Measurements from ENCODE around the gene PDPK1.
"Not testable (repeated sequence)": the region's sequence is repeated elsewhere in the genome, so short reads cannot be mapped to it uniquely, and the experiment has no call there.

Gene PDPK1

GRCh38 chr16:2610781-2611498, 73.1 kb downstream of the PDPK1 start:
- no peak overlapping the region for H3K4me3 ChIP-seq (ENCODE audit: low read depth, low read length)

GRCh38 chr16:2611499-2611862, 73.7 kb downstream of the PDPK1 start:
- H3K4me3 ChIP-seq (ENCODE audit: low read depth, low read length) = no peak overlapping the region

- H3K4me3 ChIP-seq (ENCODE audit: low read depth, low read length) = not testable (repeated sequence)
Observed at GRCh38 chr16:2611877-2612276, 74.1 kb downstream of the PDPK1 start.

- not testable (repeated sequence) for H3K4me3 ChIP-seq (ENCODE audit: low read depth, low read length)
Observed at GRCh38 chr16:2613251-2613650, 75.4 kb downstream of the PDPK1 start.

- no peak overlapping the region for H3K4me3 ChIP-seq (ENCODE audit: low read depth, low read length)
Observed at GRCh38 chr16:2614761-2615191, 77.0 kb downstream of the PDPK1 start.

GRCh38 chr16:2618964-2619363, 81.1 kb downstream of the PDPK1 start:
- not testable (repeated sequence) for H3K4me3 ChIP-seq (ENCODE audit: low read depth, low read length)

- not testable (repeated sequence) for H3K4me3 ChIP-seq (ENCODE audit: low read depth, low read length)
Observed at GRCh38 chr16:2619628-2620027, 81.8 kb downstream of the PDPK1 start.

- H3K4me3 ChIP-seq (ENCODE audit: low read depth, low read length) = not testable (repeated sequence)
Observed at GRCh38 chr16:2620870-2621269, 83.0 kb downstream of the PDPK1 start.

- H3K4me3 ChIP-seq (ENCODE audit: low read depth, low read length) = not testable (repeated sequence)
Observed at GRCh38 chr16:2621395-2621794, 83.6 kb downstream of the PDPK1 start.

GRCh38 chr16:2627075-2627474, 89.3 kb downstream of the PDPK1 start:
- not testable (repeated sequence) for H3K4me3 ChIP-seq (ENCODE audit: low read depth, low read length)

- H3K4me3 ChIP-seq (ENCODE audit: low read depth, low read length) = not testable (repeated sequence)
Observed at GRCh38 chr16:2631203-2631602, 93.4 kb downstream of the PDPK1 start.

GRCh38 chr16:2632291-2632690, 94.5 kb downstream of the PDPK1 start:
- not testable (repeated sequence) for H3K4me3 ChIP-seq (ENCODE audit: low read depth, low read length)

- H3K4me3 ChIP-seq (ENCODE audit: low read depth, low read length) = not testable (repeated sequence)
Observed at GRCh38 chr16:2639071-2639721, 101.4 kb downstream of the PDPK1 start.

GRCh38 chr16:2639722-2640072, 101.9 kb downstream of the PDPK1 start:
- not testable (repeated sequence) for H3K4me3 ChIP-seq (ENCODE audit: low read depth, low read length)

- not testable (repeated sequence) for H3K4me3 ChIP-seq (ENCODE audit: low read depth, low read length)
Observed at GRCh38 chr16:2642561-2642960, 104.7 kb downstream of the PDPK1 start.

GRCh38 chr16:2644754-2645453, 107.1 kb downstream of the PDPK1 start:
- not testable (repeated sequence) for H3K4me3 ChIP-seq (ENCODE audit: low read depth, low read length)

- not testable (repeated sequence) for H3K4me3 ChIP-seq (ENCODE audit: low read depth, low read length)
Observed at GRCh38 chr16:2651268-2651871, 113.5 kb downstream of the PDPK1 start.

All from iPS-11a (cell line).